ENCODE results near the gene VAV3.

DNA sequence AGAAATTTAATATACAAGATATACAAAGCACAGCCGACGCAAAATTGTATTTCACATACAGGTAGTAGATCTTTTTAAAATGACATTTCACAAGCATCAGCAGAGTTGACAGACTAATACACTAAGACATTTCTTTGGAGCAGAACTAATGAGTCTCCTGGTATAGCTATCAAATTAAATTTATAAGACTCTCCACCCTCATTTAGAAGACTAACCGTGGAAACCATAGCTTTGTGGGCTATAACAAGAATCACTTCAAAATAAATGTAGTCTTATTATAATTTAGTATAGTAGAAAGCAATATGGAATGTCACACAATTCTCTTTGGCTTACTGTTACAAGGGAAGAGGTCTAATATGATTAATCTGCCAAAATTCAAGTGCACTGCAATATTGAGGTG lies 204.9 kb downstream of the VAV3 start:
- TF ChIP-seq, protein P1, sequence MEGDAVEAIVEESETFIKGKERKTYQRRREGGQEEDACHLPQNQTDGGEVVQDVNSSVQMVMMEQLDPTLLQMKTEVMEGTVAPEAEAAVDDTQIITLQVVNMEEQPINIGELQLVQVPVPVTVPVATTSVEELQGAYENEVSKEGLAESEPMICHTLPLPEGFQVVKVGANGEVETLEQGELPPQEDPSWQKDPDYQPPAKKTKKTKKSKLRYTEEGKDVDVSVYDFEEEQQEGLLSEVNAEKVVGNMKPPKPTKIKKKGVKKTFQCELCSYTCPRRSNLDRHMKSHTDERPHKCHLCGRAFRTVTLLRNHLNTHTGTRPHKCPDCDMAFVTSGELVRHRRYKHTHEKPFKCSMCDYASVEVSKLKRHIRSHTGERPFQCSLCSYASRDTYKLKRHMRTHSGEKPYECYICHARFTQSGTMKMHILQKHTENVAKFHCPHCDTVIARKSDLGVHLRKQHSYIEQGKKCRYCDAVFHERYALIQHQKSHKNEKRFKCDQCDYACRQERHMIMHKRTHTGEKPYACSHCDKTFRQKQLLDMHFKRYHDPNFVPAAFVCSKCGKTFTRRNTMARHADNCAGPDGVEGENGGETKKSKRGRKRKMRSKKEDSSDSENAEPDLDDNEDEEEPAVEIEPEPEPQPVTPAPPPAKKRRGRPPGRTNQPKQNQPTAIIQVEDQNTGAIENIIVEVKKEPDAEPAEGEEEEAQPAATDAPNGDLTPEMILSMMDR (conservative IDR thresholded peaks at IDR 0.05 in 1 of 2, IDR thresholded peaks at IDR 0.05 in 1 of 2; ENCODE audit: low read depth in 1 of 2, low read length in 2 of 2), result no peak
- no peak for TF ChIP-seq EZH2 (IDR thresholded peaks at IDR 0.05; ENCODE audit: low read length, missing control alignments)

Measured in fibroblast of lung (primary cell).